ENCODE data around the gene TRPM4. TPM values are rescaled to one million over a fixed set of nuclear protein-coding genes. Genes with fewer than 3 reads are reported as not detected.

TRPM4 gene
- total RNA-seq = 10 to 100 TPM; 45.2 to 87.6 (median 62.4) TPM

DNA sequence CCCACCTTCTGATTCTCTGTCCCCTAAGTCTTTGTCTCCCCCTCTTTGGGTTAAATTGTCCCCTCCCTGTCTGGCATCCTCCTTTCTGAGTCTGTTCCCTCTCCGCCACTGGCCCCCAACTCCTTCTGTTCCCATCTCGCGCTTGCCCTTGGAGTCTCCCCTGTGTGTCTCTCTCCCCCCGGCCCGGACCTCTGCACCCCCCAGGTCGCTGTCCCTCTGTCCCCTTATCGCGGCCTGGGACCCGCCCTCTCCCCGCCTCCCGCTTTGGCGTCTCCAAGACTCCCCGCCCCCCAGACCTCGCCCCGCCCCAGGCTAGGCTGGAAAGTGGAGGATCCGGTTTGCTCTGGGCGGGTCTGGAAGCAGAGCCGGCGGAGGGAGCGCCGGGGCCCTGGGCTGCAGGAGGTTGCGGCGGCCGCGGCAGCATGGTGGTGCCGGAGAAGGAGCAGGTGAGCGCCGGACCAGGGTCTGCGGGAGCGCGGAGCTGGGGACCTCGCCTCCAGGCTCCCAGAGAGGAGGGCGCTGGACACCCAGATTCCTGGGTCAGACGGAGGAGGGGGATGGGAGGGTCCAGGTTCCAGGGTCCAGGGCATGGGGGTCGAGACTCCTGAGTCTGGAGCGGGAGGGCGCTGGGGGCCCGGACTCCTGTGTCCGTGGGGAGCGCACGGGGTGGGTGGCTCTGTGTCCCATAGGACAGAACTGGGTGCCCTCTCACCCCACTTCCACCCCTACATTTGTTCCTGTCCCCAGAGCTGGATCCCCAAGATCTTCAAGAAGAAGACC, at the start of gene TRPM4:
Gene TRPM4 (plus strand): TSS at position 348 of the 780 bp plus-strand sequence. CDS start 75 bp downstream, at position 423.
- Histone ChIP-seq H3K27ac (peak within 1 kb of the TSS; percentile 91), H3K4me1 (peaks cover 20% of the 10 kb centered on the region), H3K4me3 (peak within 1 kb of the TSS; percentile 85), H3K27me3 (no peaks in the 10 kb centered on the region), H3K9me3 (no peaks in the 10 kb centered on the region), H3K36me3 (no peaks in the 10 kb centered on the region)
- TF ChIP-seq EP300 (IDR thresholded peaks at IDR 0.05) = no peak
- peak in 2 of 3 donors; percentile 18 to 41 for TF ChIP-seq POLR2AphosphoS5 (IDR thresholded peaks at IDR 0.05)
- WGBS = 1% methylated on average over 25 of the region's 41 CpGs
- peak; percentile 95 for DNase-seq (ENCODE audit: low spot score in 2 of 2)

DNA sequence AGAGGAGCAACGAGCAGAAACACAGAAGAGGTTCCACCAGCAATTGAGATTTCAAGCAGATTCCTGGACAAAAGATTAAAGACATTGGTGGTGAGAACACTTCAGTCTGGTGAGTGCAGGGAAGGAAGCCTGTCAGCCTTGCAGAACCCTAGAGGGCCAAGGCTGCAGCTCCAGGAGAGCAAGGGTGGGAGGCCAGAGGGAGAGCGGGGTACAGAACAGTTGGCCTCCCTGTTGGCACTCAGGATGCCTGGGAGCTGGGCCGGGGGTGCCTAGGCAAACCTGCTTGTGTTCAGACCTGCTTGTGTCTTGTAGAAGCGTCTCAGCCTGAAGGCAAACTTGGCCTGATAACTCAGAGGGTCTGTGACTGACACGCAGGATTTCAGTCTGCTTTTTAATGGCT, 48.5 kb upstream of the TRPM4 start:
- Histone ChIP-seq H3K4me1 (peaks cover 21% of the 10 kb centered on the region), H3K9me3 (no peaks in the 10 kb centered on the region), H3K36me3 (peaks cover 52% of the 10 kb centered on the region), H3K27me3 (no peaks in the 10 kb centered on the region), H3K27ac (no peak overlapping the region), H3K4me3 (no peak overlapping the region)
- 70% methylated on average over 5 of the region's 5 CpGs for WGBS
- DNase-seq (ENCODE audit: low spot score in 2 of 2) = no peak
- TF ChIP-seq POLR2A (IDR thresholded peaks at IDR 0.05) (no peak), EP300 (IDR thresholded peaks at IDR 0.05) (no peak), POLR2AphosphoS5 (IDR thresholded peaks at IDR 0.05) (no peak)
- TF ChIP-seq, protein P1, sequence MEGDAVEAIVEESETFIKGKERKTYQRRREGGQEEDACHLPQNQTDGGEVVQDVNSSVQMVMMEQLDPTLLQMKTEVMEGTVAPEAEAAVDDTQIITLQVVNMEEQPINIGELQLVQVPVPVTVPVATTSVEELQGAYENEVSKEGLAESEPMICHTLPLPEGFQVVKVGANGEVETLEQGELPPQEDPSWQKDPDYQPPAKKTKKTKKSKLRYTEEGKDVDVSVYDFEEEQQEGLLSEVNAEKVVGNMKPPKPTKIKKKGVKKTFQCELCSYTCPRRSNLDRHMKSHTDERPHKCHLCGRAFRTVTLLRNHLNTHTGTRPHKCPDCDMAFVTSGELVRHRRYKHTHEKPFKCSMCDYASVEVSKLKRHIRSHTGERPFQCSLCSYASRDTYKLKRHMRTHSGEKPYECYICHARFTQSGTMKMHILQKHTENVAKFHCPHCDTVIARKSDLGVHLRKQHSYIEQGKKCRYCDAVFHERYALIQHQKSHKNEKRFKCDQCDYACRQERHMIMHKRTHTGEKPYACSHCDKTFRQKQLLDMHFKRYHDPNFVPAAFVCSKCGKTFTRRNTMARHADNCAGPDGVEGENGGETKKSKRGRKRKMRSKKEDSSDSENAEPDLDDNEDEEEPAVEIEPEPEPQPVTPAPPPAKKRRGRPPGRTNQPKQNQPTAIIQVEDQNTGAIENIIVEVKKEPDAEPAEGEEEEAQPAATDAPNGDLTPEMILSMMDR (IDR thresholded peaks at IDR 0.05) = no peak

DNA sequence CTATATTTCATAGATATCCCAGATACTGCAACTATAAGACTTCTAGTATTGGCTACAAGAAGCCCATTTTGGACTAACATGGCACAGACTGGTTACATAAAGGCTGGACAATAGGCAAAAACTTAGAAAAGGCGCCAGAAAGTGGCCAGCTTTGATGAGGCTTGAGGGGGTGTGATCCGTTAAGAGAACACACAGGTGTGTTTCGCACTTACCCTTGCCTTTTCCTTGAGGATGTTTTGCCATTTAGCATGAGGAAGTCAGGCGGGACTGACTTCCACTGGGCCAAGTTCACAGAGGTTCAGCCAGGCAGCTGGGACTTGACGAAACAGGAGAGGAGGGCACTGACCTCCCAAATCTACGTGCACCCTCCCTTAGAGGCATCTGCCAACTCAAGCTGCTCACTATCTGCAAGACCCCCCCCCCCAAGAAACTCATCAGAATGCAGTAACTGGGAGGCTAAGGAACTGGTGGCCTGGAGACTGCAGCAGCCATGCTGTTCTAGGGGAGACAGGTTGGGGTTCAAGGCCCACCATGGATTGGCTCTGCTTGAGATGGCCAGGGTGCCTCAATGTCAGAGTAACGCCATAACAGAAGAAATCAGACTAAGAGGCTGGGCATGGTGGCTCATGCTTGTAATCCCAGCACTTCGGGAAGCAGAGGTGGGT, 47.9 kb upstream of the TRPM4 start:
- H3K36me3 ChIP-seq = peaks cover 45% of the 10 kb centered on the region
- H3K4me1 ChIP-seq = peaks cover 23% of the 10 kb centered on the region
- no peak for DNase-seq (ENCODE audit: low spot score in 2 of 2)
- no peaks in the 10 kb centered on the region for H3K9me3 ChIP-seq
- TF ChIP-seq POLR2AphosphoS5 (IDR thresholded peaks at IDR 0.05) = no peak
- TF ChIP-seq EP300 (IDR thresholded peaks at IDR 0.05) = no peak
- H3K4me3 ChIP-seq = no peak overlapping the region
- 72% methylated on average over 8 of the region's 8 CpGs for WGBS
- H3K27me3 ChIP-seq = no peaks in the 10 kb centered on the region
- no peak overlapping the region for H3K27ac ChIP-seq

DNA sequence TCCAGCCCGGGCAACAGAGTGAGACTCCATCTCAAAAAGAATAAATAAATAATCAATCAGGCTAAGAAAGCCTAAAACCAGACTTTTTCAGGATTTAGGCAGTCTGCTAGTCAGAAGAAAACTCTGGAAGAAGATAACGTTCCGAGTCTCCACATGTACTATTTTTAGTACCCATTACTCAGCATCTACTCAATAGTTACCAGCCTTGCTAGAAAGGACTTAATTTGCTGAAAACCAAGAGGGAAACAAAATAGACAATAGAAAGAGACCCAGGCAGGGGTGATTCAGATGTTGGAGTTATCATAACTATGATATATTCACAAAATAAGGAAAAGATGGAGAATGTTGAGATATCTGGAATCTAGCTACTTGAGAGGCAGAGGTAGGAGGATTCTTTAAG, 47.0 kb upstream of the TRPM4 start:
- peaks cover 30% of the 10 kb centered on the region for H3K4me1 ChIP-seq
- WGBS = 33% methylated on average over 3 of the region's 3 CpGs
- TF ChIP-seq, protein P1 (IDR thresholded peaks at IDR 0.05) = no peak
- no peak for TF ChIP-seq EP300 (IDR thresholded peaks at IDR 0.05)
- no peak for TF ChIP-seq POLR2AphosphoS5 (IDR thresholded peaks at IDR 0.05)
- no peak for TF ChIP-seq POLR2A (IDR thresholded peaks at IDR 0.05)
- H3K36me3 ChIP-seq = peaks cover 37% of the 10 kb centered on the region
- no peak overlapping the region for H3K27ac ChIP-seq
- no peaks in the 10 kb centered on the region for H3K27me3 ChIP-seq
- DNase-seq (ENCODE audit: low spot score in 2 of 2) = no peak
- H3K9me3 ChIP-seq = no peaks in the 10 kb centered on the region
- H3K4me3 ChIP-seq = no peak overlapping the region

DNA sequence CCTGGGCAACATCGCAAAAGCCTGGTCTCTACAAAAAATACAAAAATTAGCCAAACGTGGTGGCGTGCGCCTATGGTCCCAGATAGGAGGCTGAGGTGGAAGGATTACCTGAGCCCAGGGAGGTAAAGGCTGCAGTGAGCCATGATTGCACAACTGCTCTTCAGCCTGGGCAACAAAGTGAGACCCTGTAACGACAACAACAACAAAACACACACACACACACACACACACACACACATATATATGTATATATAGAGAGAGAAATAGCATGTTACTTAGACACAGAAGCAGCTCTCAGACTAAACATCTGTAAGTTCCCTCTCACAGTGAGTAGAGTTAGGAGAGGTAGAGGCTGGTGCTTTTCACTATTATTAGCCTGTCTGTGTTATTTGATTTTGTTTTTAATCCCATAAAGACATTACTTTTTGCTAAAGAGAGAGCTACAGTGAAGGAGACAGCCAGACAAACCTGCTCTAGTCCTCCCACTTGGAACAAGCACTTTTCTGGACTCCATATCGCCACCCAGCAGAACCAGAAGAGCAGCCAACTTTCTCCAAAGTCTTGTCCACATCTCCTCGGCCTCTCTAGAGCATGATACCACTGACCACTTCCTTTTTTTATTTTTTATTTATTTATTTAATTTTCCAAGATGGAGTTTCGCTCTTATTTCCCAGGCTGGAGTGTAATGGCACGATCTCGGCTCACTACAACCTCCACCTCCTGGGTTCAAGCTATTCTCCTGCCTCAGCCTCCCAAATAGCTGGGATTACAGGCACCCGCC, 46.2 kb upstream of the TRPM4 start:
- Histone ChIP-seq H3K4me1 (peaks cover 32% of the 10 kb centered on the region), H3K36me3 (peaks cover 28% of the 10 kb centered on the region), H3K4me3 (no peak overlapping the region), H3K9me3 (no peaks in the 10 kb centered on the region), H3K27me3 (no peaks in the 10 kb centered on the region), H3K27ac (no peak overlapping the region)
- TF ChIP-seq EP300 (IDR thresholded peaks at IDR 0.05) (no peak), POLR2AphosphoS5 (IDR thresholded peaks at IDR 0.05) (no peak)
- no peak for DNase-seq (ENCODE audit: low spot score in 2 of 2)
- WGBS = 79% methylated on average over 11 of the region's 11 CpGs

DNA sequence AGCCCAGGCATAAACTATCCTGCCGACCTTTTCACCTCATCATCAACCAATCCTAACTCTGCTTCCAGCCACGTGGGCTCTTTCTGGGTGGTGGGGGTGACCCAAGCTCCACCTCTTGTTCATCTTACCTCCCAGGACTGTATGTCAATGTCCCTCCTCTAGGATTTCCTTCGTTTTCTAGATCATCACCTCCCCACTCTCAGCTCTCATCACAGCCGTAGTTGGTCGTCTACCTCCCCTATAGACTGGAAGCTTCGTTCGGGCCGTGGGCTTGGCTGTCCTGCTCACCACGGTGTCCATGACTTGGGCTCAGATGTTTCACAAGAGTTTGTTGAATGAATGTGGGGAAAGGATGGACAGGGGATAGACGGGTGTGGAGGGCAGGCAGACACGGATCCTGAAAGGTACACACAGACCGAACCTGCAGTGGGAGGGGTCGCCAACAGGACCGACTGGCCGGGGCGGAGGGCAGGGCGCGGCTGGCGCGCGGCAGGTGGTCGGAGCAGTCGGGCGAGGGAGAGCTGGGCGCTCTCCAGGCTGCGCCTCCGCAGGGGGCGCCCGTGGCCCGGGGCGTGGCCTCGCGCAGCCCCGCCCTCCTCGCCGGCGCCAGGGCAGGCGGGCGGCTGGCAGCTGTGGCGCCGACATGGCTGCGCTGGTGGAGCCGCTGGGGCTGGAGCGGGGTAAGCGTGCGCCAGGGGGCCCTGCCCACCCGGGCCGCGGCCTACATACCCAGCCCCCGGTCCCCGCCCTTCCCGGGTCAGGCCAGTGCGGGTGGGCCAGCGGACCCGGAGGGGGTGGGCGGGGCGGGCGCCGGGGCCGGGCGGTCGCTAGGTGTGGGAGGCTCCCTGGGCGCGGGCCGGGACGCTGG, 43.6 kb upstream of the TRPM4 start, which contains the start of gene LIN7B:
Gene LIN7B (plus strand): TSS at position 609 of the 868 bp plus-strand sequence. CDS start 35 bp downstream, at position 644.
- Histone ChIP-seq H3K27ac (peak within 1 kb of the TSS; percentile 81), H3K36me3 (peaks cover 2% of the 10 kb centered on the region), H3K4me1 (peaks cover 50% of the 10 kb centered on the region), H3K4me3 (peak within 1 kb of the TSS; percentile 91), H3K27me3 (no peaks in the 10 kb centered on the region), H3K9me3 (no peaks in the 10 kb centered on the region)
- no peak for DNase-seq (ENCODE audit: low spot score in 2 of 2)
- WGBS = 2% methylated on average over 22 of the region's 66 CpGs
- TF ChIP-seq, protein P1 (IDR thresholded peaks at IDR 0.05) = peak; percentile 28 to 78
- TF ChIP-seq POLR2AphosphoS5 (IDR thresholded peaks at IDR 0.05) (no peak), EP300 (IDR thresholded peaks at IDR 0.05) (no peak)

All from suprapubic skin (tissue), 4 donors.